Activated CD4-positive, alpha-beta memory T cell treated with anti-CD3 and anti-CD28 coated beads, Interleukin-2, amount 10 ng/mL, durations not matched to agents 7 days and 5 days (primary cell): ENCODE measurements around the gene SYT14. TPM values are rescaled to one million over a fixed set of nuclear protein-coding genes. Genes with fewer than 3 reads are reported as not detected.
"Not testable (repeated sequence)": the region's sequence is repeated elsewhere in the genome, so short reads cannot be mapped to it uniquely, and the experiment has no call there.

ENCODE experiments used
- CTCF ChIA-PET: fragments of 350-600 bp; sonication (Branson Sonifier 250); formaldehyde crosslinking; loops from one replicate; lab custom pipeline; 2021; ENCODE audit warnings: antibody characterized with exemption, inconsistent platforms; lab: Charles Lee
- POLR2A ChIA-PET: fragments of 350-600 bp; sonication (Branson Sonifier 250); formaldehyde crosslinking; loops from one replicate; lab custom pipeline; 2021; ENCODE audit warnings: antibody characterized with exemption; lab: Charles Lee
- DNase-seq: peaks from one replicate; pipeline ENCODE4 v3.0.0-alpha.2; 2020
- H3K27ac Mint-ChIP-seq: one replicate; pipeline ENCODE4 v1.8.0; 2021; ENCODE audit warnings: mild to moderate bottlenecking, mixed read lengths
- H3K27me3 Mint-ChIP-seq: one replicate; pipeline ENCODE4 v1.8.0; 2021; ENCODE audit warnings: mixed read lengths
- H3K36me3 Mint-ChIP-seq: one replicate; pipeline ENCODE4 v1.8.0; 2021; ENCODE audit warnings: low read depth, mixed read lengths
- H3K4me1 Mint-ChIP-seq: one replicate; pipeline ENCODE4 v1.8.0; 2021; ENCODE audit warnings: mixed read lengths
- H3K4me3 Mint-ChIP-seq: one replicate; pipeline ENCODE4 v1.8.0; 2021; ENCODE audit warnings: mild to moderate bottlenecking, mixed read lengths
- H3K9me3 Mint-ChIP-seq: one replicate; pipeline ENCODE4 v1.8.0; 2021; ENCODE audit warnings: mixed read lengths
- total RNA-seq, 2 experiments: library from RNA; stranded (reverse); gene quantifications; one replicate each; pipeline ENCODE4 v1.2.3, GENCODE V29; 2021

The SYT14 gene
- total RNA-seq, 2 experiments from 2014 or later, result not detected

DNA sequence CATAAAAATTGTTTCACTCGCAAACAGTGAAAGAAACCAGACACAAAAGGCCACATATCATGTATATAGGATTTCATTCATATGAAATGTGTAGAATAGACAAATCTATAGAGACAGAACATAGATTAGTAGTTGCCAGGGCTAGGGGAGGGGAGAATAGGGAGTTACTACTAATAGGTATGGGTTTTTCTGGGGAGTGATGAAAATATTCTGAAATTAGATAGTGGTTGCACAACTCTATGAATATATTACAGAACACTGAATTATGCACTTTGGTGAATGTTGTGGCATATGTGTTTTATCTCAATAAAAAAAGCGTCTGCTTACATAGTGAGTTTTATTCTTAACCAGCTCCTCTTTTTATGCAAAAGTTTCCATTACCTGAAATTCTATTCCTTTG is 21.6 kb downstream of the SYT14 start:
- Mint-ChIP-seq H3K27me3 (peaks cover 15% of the 10 kb centered on the region), H3K27ac (no peak overlapping the region), H3K36me3 (no peaks in the 10 kb centered on the region), H3K4me1 (no peaks in the 10 kb centered on the region), H3K9me3 (no peaks in the 10 kb centered on the region), H3K4me3 (no peak overlapping the region)
- no peak for DNase-seq
- ChIA-PET POLR2A (no interaction called here), CTCF (no interaction called here)

DNA sequence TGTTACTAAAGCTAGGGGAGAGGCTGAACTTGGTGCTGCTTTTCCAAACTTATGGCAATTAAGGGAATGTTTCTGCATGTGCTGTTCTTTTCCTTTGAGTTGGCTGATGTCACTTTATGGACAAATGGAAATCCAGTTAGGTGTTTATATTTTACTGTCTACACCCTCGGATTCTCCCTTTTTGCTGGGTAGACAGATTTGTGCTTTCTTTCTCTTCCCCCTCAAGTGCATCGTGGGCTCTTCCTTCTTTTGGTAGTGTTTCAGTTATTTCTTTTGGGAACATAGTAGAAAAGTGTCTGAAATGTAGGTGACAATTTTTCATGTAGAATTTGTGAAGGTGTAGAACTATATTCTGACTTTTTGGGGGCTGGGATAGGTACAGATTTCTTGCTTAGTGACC is 22.9 kb downstream of the SYT14 start:
- Mint-ChIP-seq H3K27me3 (peaks cover 14% of the 10 kb centered on the region), H3K9me3 (no peaks in the 10 kb centered on the region), H3K27ac (no peak overlapping the region), H3K4me3 (no peak overlapping the region), H3K4me1 (no peaks in the 10 kb centered on the region), H3K36me3 (no peaks in the 10 kb centered on the region)
- POLR2A ChIA-PET, result no interaction called here
- DNase-seq, result no peak
- CTCF ChIA-PET, result no interaction called here

DNA sequence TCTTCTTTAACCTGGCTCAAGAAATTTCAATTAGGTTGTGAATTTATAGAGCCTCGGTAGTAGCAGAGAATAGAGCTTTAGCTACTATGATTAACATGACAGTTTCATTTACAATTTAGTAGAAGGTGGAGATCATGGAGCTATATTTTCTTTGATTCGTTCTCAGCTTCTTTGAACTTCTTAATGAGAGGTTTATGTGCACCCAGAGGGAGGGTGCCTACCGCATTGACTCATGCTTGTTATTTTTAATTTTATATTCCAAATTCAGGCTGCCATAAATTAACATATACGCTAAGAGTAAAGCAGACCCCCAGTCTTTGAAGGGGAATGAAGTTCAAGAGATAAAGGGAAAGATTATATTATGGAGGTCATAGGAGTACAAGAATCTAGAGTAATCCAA is 24.4 kb downstream of the SYT14 start:
- DNase-seq, result no peak
- ChIA-PET CTCF (no interaction called here), POLR2A (no interaction called here)
- H3K36me3 Mint-ChIP-seq, result no peaks in the 10 kb centered on the region
- H3K9me3 Mint-ChIP-seq, result no peaks in the 10 kb centered on the region
- H3K27ac Mint-ChIP-seq, result no peak overlapping the region
- no peaks in the 10 kb centered on the region for H3K4me1 Mint-ChIP-seq
- H3K4me3 Mint-ChIP-seq, result no peak overlapping the region
- peaks cover 14% of the 10 kb centered on the region for H3K27me3 Mint-ChIP-seq

DNA sequence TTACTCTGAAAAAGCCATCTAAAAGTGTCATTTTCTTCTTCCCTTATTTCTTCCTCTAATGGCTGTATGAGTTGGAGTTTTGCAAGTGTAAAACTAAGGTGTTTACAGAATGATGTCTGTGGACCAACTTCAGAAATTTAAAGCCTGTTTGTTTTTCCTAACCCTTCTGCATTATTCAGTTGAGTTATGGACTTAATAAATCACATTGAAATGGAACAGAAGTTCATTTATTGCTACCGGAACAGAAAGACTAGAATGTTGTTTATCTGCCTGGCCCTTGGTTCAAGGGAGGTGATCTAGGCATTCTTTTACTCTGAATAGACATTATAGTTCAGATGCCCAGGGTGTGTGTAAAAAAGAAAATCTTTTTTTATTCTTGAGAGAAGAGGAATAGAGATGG is 24.8 kb downstream of the SYT14 start:
- H3K27ac Mint-ChIP-seq, result no peak overlapping the region
- no peak overlapping the region for H3K4me3 Mint-ChIP-seq
- no peaks in the 10 kb centered on the region for H3K4me1 Mint-ChIP-seq
- H3K36me3 Mint-ChIP-seq, result no peaks in the 10 kb centered on the region
- ChIA-PET CTCF (no interaction called here), POLR2A (no interaction called here)
- DNase-seq, result no peak
- peaks cover 10% of the 10 kb centered on the region for H3K27me3 Mint-ChIP-seq
- no peaks in the 10 kb centered on the region for H3K9me3 Mint-ChIP-seq

DNA sequence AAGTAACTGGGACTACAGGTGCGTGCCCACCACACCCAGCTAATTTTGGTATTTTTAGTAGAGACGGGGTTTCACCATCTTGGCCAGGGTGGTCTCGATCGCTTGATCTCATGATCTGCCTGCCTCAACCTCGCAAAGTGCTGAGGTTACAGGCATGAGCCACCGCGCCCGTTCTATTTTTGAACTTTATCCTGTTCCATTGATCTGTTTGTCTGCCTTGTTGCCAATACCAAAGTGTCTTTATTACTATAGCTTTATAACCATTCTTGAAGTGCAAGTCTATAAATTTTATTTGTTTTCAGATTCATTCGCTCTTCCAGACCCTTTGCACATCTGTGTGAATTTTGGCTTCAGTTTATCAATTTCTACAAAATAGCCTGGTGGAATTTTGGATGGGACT is 28.0 kb downstream of the SYT14 start:
- H3K9me3 Mint-ChIP-seq, result no peaks in the 10 kb centered on the region
- POLR2A ChIA-PET, result no interaction called here
- peaks cover 7% of the 10 kb centered on the region for H3K27me3 Mint-ChIP-seq
- no peaks in the 10 kb centered on the region for H3K36me3 Mint-ChIP-seq
- H3K4me1 Mint-ChIP-seq, result no peaks in the 10 kb centered on the region
- H3K4me3 Mint-ChIP-seq, result no peak overlapping the region
- no peak overlapping the region for H3K27ac Mint-ChIP-seq
- CTCF ChIA-PET, result no interaction called here
- no peak for DNase-seq

DNA sequence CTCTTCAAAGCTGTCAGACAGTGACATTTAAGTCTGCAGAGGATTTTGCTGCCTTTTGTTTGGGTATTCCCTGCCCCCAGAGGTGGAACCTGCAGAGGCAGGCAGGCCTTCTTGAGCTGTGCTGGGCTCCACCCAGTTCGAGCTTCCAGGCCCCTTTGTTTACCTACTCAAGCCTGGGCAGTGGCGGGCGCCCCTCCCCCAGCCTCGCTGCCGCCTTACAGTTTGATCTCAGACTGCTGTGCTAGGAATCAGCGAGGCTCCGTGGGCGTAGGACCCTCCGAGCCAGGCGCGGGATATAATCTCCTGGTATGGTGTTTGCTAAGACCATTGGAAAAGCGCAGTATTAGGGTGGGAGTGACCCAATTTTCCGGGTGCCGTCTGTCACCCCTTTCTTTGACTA is 40.7 kb downstream of the SYT14 start:
- DNase-seq, H3K4me1 Mint-ChIP-seq, H3K36me3 Mint-ChIP-seq, H3K27me3 Mint-ChIP-seq, H3K27ac Mint-ChIP-seq, H3K4me3 Mint-ChIP-seq, POLR2A ChIA-PET, CTCF ChIA-PET, H3K9me3 Mint-ChIP-seq: not testable (repeated sequence)

DNA sequence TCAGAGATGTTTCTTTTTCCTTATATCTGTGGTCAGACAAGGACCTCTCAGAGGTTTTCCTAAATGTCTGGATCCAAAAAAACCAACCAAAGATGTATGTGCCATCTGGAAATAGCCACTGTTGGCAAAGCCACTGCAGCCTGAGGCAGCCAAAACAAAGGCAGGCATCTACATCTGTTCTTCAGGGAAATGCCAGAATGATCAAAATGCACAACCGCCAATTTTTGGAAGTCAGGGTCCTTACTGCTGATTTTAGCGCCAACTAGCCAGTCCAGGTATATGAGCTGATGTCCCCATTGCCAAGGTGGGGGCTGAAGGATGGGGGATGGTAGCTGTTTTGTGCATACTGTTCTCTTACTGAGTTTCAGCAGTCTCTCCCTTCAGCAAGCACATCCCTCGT is 45.9 kb downstream of the SYT14 start:
- no peak overlapping the region for H3K4me3 Mint-ChIP-seq
- CTCF ChIA-PET, result interaction anchor here (0.6 to 1.3 kb wide), 2 partner anchors 124 to 1198 kb away, joined by 3 read pairs; no protein-coding TSS in a partner anchor
- H3K4me1 Mint-ChIP-seq, result no peaks in the 10 kb centered on the region
- DNase-seq, result no peak
- peaks cover 6% of the 10 kb centered on the region for H3K27me3 Mint-ChIP-seq
- H3K27ac Mint-ChIP-seq, result no peak overlapping the region
- no peaks in the 10 kb centered on the region for H3K36me3 Mint-ChIP-seq
- H3K9me3 Mint-ChIP-seq, result no peaks in the 10 kb centered on the region
- POLR2A ChIA-PET, result no interaction called here

DNA sequence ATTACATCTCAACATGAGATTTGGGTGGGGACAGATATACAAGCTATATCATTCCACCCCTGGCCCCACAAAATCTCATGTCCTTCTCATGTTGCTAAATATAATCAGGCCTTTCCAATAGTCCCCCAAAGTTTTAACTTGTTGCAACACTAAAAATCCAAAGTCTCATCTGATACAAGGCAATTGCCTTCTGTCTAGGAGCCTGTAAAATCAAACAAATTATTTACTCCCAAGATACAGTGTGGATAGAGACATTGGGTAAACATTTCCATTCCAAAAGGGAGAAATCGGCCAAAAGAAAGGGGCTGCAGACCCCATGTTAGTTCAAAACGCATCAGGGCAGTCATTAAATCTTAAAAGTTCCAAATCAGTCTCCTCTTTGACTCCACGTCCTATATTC is 47.0 kb downstream of the SYT14 start:
- Mint-ChIP-seq H3K27ac (no peak overlapping the region), H3K9me3 (no peaks in the 10 kb centered on the region), H3K36me3 (no peaks in the 10 kb centered on the region), H3K4me3 (no peak overlapping the region), H3K4me1 (no peaks in the 10 kb centered on the region), H3K27me3 (peaks cover 6% of the 10 kb centered on the region)
- no peak for DNase-seq
- ChIA-PET CTCF (no interaction called here), POLR2A (no interaction called here)

DNA sequence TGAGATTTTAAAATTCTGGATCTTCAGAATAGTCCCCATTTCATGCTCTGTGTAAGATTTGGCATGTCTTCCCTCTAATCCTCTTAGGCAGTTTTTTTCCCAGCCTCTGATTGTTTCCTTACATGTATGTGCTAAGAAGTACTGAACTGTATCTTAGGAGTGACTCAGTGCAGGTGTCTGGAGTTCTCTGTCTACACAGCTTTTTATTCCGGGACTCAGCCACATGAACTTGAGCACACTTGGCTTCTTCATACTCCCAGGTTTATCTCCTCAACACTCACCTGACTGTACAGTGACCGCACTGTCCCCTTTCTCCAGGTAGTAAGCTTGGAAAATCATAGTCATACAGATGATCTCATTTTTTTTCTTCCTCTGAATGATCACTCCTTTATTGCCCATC is 50.7 kb downstream of the SYT14 start:
- POLR2A ChIA-PET, result no interaction called here
- H3K4me1 Mint-ChIP-seq, result no peaks in the 10 kb centered on the region
- no peak overlapping the region for H3K4me3 Mint-ChIP-seq
- H3K27ac Mint-ChIP-seq, result no peak overlapping the region
- no peaks in the 10 kb centered on the region for H3K36me3 Mint-ChIP-seq
- CTCF ChIA-PET, result interaction anchor here (1.2 to 2.6 kb wide), 4 partner anchors 125 to 165 kb away, joined by 3 to 20 read pairs (median 6); no protein-coding TSS in a partner anchor
- no peaks in the 10 kb centered on the region for H3K27me3 Mint-ChIP-seq
- DNase-seq, result no peak
- no peaks in the 10 kb centered on the region for H3K9me3 Mint-ChIP-seq

DNA sequence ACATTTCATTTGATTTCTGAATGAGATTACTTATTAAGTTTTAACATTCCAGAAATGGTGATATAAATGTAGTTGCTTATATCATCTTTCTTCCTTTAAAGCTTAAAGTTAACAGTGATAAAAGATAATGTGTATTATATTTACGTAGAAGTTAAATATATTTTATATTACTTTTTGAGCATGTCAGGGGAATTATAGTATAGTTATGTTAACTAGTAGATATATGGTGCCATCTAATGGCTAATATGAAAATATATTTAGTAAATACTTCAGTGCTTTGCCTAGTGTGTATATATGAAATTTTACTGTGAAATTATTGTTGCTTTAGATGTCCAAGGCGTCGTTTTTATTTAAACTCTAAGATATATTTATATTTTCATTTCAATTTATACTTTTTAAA is 51.5 kb downstream of the SYT14 start:
- Mint-ChIP-seq H3K9me3 (no peaks in the 10 kb centered on the region), H3K27ac (no peak overlapping the region), H3K4me1 (no peaks in the 10 kb centered on the region), H3K4me3 (no peak overlapping the region), H3K27me3 (no peaks in the 10 kb centered on the region), H3K36me3 (no peaks in the 10 kb centered on the region)
- ChIA-PET POLR2A (no interaction called here), CTCF (interaction anchor here (0.6 to 2.6 kb wide), 6 partner anchors 8 to 166 kb away, joined by 3 to 20 read pairs (median 5); no protein-coding TSS in a partner anchor)
- no peak for DNase-seq

DNA sequence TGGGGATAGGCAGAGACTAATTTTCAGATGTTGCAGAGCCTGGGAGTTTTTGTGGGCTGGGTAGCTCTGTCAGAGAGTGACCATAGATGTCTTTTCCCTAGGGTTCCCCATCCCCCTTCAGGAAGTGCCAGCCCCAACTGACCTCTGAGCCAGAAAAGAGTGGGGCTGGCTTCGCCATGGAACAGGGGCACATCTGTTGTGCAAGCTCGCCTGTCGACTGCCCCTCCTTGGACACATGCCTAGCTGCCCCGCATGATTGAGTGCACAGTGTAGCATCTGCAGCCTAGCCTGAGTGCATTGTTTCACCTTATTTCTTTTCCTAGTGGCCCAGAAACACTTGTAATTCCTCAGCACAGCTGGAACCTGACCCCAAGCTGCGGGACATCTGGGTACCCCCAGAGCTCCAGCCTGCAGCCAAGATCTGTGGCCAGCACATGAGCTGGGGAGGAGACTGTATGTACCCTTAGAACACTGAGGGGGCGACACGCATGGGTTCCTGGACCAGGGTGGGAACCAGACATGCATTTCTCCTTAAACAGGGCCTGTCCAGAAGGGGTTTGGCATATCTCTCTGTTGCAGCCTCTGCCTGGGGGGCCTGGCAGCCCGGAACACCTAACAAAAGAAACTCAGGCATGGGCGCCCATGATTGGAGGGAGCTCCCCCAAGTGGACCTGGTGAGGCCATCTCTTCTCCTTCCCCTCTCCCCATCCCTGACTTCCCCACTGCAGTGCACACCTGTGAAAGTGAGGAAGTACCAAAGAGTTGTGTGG is 55.2 kb downstream of the SYT14 start:
- ChIA-PET CTCF (interaction anchor here (1.6 kb wide), 1 partner anchor 133 kb away, joined by 5 read pairs; no protein-coding TSS in a partner anchor), POLR2A (no interaction called here)
- Mint-ChIP-seq H3K27me3 (peaks cover 13% of the 10 kb centered on the region), H3K9me3 (no peaks in the 10 kb centered on the region), H3K36me3 (no peaks in the 10 kb centered on the region), H3K27ac (no peak overlapping the region), H3K4me1 (no peaks in the 10 kb centered on the region), H3K4me3 (no peak overlapping the region)
- DNase-seq, result no peak

DNA sequence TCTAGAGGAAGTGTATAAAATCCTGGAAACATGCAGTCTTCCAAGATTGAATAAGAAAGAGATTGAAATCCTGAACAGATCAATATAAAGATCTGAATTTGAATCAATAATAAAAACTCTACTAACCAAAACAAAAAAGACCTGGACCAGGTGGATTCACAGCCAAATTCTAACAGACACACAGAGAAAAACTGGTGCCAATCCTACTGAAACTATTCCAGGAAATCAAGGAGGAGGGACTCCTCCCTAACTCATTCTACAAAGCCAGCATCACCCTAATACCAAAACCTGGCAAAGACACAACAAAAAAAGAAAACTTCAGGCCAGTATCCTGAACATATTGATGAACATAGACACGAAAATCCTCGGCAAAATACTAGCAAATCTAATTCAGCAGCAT is 58.3 kb downstream of the SYT14 start:
- ChIA-PET CTCF (no interaction called here), POLR2A (interaction anchor here (0.6 kb wide), 1 partner anchor 397 kb away, joined by 3 read pairs; no protein-coding TSS in a partner anchor)
- Mint-ChIP-seq H3K4me1 (no peaks in the 10 kb centered on the region), H3K27ac (no peak overlapping the region), H3K36me3 (no peaks in the 10 kb centered on the region), H3K9me3 (no peaks in the 10 kb centered on the region), H3K4me3 (no peak overlapping the region), H3K27me3 (peaks cover 18% of the 10 kb centered on the region)
- DNase-seq, result no peak

DNA sequence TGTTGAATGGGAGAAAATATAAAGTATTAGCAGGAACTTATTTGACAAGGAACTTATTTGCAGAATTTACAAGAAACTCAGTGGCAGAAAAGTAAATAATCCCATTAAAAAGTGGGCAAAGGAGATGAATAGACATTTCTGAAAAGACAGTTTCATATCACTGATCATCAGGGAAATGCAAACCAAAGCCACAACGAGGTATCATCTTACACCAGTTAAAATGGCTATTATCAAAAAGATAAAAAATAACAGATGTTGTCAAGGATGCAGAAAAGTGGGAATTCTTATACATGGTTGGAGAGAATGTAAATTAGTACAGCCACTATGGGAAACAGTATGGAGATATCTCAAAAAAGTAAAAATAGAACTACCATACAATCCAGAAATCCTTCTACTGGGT is 61.0 kb downstream of the SYT14 start:
- Mint-ChIP-seq H3K9me3 (no peaks in the 10 kb centered on the region), H3K27ac (no peak overlapping the region), H3K4me3 (no peak overlapping the region), H3K27me3 (peaks cover 21% of the 10 kb centered on the region), H3K4me1 (no peaks in the 10 kb centered on the region), H3K36me3 (no peaks in the 10 kb centered on the region)
- no peak for DNase-seq
- ChIA-PET POLR2A (no interaction called here), CTCF (no interaction called here)

DNA sequence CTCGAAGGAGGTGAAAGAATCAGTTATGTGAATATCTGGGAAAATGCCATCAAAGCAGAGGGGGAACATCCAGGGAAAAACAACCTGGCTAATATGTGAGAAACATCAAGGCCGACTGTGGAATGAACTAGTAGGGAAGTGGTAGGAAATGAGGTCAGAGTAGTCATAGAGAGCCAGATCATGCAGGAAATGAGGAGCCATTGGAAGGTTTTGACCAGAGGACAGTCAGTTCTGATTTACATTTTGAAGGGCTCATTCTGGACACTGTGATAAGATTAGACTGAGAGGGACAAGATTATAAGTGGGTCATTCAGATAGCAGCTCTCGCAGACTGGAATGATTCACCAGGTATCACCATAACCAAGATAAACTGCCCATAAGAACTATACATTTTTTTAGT is 63.7 kb downstream of the SYT14 start:
- H3K27ac Mint-ChIP-seq, result no peak overlapping the region
- H3K27me3 Mint-ChIP-seq, result peaks cover 12% of the 10 kb centered on the region
- no peaks in the 10 kb centered on the region for H3K36me3 Mint-ChIP-seq
- H3K4me1 Mint-ChIP-seq, result no peaks in the 10 kb centered on the region
- ChIA-PET POLR2A (no interaction called here), CTCF (no interaction called here)
- H3K4me3 Mint-ChIP-seq, result no peak overlapping the region
- no peaks in the 10 kb centered on the region for H3K9me3 Mint-ChIP-seq
- DNase-seq, result no peak
